Mesodermal cell (in vitro differentiated cells): Measurements from ENCODE around the gene PTGDR2.

Experiments
- H3K27ac ChIP-seq: 2 replicates; pipeline ENCODE4 v1.7.0; 2013; ENCODE audit warnings: mild to moderate bottlenecking, low read depth, low read length, moderate library complexity; ENCODE audit not compliant: severe bottlenecking
- H3K36me3 ChIP-seq: 2 replicates; pipeline ENCODE4 v1.7.1; 2013; ENCODE audit warnings: mild to moderate bottlenecking, low read length, moderate library complexity; ENCODE audit not compliant: control insufficient read depth, insufficient read depth
- H3K4me1 ChIP-seq: one replicate; pipeline ENCODE4 v1.7.1; 2013; ENCODE audit warnings: mild to moderate bottlenecking, low read length; ENCODE audit not compliant: insufficient read depth, control insufficient read depth, poor library complexity, severe bottlenecking
- H3K4me3 ChIP-seq: 2 replicates; pipeline ENCODE4 v1.7.0; 2013; ENCODE audit warnings: low read length, control low read depth, mild to moderate bottlenecking; ENCODE audit not compliant: insufficient read depth, poor library complexity, severe bottlenecking; ENCODE audit errors: extremely low read depth
- H3K9me3 ChIP-seq: 2 replicates; pipeline ENCODE4 v1.7.1; 2013; ENCODE audit warnings: mild to moderate bottlenecking, low read length, moderate library complexity; ENCODE audit not compliant: control insufficient read depth
- WGBS, 2 experiments: methylation state at CpG; one replicate each; pipeline ENCODE4 v1.1.5; 2013; ENCODE audit warnings: missing lambda C conversion rate in 2 of 2; ENCODE audit not compliant: insufficient coverage in 2 of 2; 5-methylcytosine and 5-hydroxymethylcytosine counted together

The PTGDR2 gene

DNA sequence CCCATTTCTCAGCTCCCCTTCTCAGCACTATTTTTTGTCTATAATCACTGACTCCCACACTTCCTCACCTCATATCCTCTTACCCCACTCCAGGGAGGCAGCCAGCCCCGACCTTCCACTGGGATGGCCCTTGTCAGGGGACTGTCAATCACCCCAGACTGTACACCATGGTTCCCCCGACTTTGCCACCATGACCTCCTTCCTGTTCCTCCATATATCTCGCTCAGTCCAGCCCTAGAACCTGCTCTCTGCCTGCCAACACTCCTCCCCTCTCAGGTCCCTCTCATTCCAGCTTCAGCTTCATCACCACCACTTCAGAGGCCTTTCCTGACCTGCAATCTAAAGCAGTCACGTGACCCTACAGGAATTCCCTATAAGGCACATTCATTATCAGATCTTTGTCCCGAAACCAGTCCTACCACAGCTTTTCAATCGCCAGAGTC is 34.1 kb upstream of the PTGDR2 start:
- peaks cover 26% of the 10 kb centered on the region for H3K36me3 ChIP-seq
- H3K9me3 ChIP-seq, result no peaks in the 10 kb centered on the region
- no peak overlapping the region for H3K4me3 ChIP-seq
- no peaks in the 10 kb centered on the region for H3K4me1 ChIP-seq
- H3K27ac ChIP-seq, result no peak overlapping the region
- 80 to 86% methylated on average over 4 to 6 of the region's 6 CpGs for WGBS, 2 experiments

DNA sequence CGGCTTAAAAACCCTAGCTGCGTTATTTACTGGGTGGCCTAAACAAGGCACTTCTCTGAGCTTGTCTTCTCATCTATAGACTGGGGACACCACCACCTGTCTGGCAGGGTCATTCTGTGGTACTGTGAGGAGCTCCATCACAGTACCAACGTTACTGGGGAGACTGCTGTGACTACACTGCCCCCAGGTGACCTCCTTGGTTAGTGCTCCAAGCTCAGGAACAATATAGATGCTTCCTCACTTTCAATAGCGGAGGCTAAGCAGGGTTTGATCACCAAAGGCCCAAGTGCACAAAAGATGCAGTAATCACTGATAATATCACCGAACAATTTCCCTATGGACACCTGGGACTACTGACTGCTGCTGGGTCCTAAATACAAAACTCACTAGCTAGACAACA is 31.8 kb upstream of the PTGDR2 start:
- H3K27ac ChIP-seq, result no peak overlapping the region
- 67 to 73% methylated on average over 4 to 5 of the region's 5 CpGs for WGBS, 2 experiments
- H3K4me3 ChIP-seq, result no peak overlapping the region
- no peaks in the 10 kb centered on the region for H3K4me1 ChIP-seq
- H3K9me3 ChIP-seq, result no peaks in the 10 kb centered on the region
- H3K36me3 ChIP-seq, result peaks cover 7% of the 10 kb centered on the region

DNA sequence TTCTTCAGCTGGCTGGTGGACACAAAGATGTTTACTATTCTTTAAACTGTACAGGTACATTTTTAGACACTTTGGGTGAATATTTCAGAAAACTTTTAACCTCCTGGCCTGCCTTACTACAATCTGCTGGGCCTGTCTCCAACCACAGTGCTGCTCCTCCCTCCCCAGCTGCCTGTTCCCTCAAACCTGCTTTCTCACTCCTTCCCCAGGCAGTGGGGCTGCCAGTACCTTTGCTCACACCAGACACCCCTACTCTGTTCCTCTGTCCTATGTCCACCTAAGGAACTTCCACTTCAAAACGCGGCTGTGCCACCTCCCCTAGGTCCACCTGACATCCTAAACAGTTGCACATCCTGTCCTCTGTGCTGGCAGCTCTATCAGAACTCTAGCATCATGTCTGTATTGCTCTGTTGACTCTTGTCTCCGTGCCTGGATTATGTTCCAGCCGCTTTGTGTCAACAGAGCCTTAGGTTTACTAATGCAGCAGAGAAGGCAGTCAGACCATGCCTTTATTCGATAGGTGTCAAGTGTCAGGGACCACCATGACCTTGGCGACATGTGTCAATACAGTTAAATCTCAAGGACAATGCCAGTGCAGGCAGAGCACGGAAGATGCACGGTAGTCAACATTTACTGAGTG is 25.0 kb upstream of the PTGDR2 start:
- peaks cover 13% of the 10 kb centered on the region for H3K36me3 ChIP-seq
- no peak overlapping the region for H3K4me3 ChIP-seq
- no peaks in the 10 kb centered on the region for H3K9me3 ChIP-seq
- H3K4me1 ChIP-seq, result no peaks in the 10 kb centered on the region
- no peak overlapping the region for H3K27ac ChIP-seq
- WGBS, 2 experiments, result 92 to 93% methylated on average over 6 to 7 of the region's 8 CpGs

DNA sequence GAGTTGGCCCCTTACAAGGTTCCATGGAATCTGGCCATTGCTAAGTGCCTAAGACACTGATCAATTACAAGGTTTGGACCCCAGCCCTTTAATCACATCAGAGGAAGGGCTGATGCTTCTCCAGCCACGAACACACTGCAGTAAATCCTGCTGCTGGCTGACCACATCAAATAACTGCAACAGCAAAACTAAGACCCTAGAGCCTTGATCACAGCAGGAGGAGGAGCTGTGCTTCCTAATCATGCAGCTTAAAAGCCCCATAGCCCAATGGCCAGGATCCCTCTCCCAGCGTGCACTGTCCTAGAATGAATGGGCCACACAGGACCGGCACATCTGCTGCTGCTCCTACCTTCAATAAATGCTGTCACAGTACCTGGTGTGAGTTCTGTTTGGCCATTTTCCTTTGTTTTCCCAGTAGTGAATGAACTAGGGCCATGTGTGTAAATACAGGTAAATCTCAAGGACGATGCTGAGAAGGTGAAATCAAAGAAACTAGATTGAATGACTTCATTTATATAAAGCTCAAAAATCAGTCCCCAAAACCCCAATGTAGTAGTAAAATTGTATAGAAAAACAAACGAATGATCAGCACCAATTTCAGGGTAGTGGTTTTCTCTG is 24.3 kb upstream of the PTGDR2 start:
- Histone ChIP-seq H3K36me3 (peaks cover 13% of the 10 kb centered on the region), H3K27ac (no peak overlapping the region), H3K9me3 (no peaks in the 10 kb centered on the region), H3K4me1 (no peaks in the 10 kb centered on the region), H3K4me3 (no peak overlapping the region)
- 87 to 93% methylated on average over 3 of the region's 5 CpGs for WGBS, 2 experiments

DNA sequence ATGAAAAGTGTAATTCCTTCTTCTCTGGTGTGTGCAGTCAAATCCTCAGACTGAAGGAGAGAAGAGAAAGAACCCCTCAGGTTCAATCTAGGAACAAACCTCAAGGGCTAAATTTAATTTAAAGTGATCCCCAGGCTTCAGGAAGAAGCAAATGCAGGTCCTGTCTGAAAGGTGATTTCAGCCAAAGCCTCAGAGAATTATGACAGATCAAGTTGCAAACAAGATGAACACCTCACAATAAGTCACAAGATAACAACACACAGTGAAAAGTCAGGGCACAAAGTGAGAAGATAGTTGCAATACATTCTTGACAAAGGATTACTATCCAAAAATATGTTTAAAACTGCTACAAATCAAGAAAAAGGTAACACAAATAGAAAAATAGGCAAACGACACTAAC is 23.4 kb upstream of the PTGDR2 start:
- Histone ChIP-seq H3K4me3 (no peak overlapping the region), H3K9me3 (no peaks in the 10 kb centered on the region), H3K27ac (no peak overlapping the region), H3K4me1 (no peaks in the 10 kb centered on the region), H3K36me3 (peaks cover 13% of the 10 kb centered on the region)
- no CpG with 5 or more reads among the region's 1 CpG for WGBS, 2 experiments

DNA sequence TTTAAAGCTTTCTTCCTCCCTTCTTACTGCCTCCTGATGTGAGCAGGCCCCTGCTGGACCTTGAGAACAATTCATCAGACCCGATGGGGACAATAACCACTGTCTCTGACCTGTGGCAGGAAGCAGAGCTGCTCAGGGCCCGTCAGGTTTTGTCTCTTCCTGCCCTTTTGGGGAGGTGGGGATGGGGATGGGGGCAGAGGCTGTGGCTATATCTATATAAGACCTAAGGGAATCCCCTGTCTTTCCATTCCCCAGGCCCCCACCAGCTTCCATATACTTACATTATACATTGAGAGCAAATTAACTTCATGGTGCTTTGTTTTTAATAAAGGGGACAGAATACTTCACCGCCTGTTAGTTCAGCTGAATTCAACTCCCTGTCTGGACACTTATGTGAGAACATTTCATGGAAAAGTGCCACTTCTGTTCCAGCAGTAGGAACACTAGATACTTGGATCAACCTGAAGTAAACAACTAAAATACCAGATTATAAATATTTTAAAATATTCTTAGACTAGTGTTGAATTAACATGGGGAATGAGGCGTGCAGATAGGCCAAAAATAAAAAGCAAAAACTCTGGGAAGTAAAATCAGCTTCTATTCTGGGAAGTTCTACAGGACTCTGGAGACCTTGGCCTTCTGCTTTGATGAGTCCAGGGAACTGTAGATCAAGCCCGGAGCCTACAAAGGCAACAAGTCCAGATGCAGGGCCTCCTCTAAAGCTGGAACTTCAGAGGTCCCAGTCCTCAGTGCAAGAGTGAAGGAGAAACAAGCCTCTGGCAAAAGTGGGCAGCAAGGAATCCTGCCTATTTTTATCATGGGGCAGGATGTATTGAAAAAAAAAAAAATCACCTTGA is 22.7 kb upstream of the PTGDR2 start:
- Histone ChIP-seq H3K27ac (no peak overlapping the region), H3K36me3 (peaks cover 13% of the 10 kb centered on the region), H3K4me1 (peaks cover 5% of the 10 kb centered on the region), H3K4me3 (no peak overlapping the region), H3K9me3 (no peaks in the 10 kb centered on the region)
- 81 to 96% methylated on average over 2 to 3 of the region's 5 CpGs for WGBS, 2 experiments

DNA sequence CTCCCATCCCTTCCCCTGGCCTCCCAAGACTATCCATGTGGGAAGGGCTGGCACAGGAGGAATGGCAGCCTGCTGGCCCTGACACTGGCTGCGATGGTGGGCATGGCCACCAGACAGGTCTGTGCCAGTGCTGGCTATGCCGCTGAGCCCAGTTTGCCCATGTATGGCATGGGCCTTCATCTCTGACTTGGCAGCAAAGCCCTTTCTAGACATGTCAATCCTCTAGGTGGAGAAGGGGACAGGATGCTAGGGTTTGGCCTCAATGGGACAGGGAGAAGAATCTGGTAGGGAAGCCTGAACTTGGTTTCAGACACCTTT is 20.4 kb upstream of the PTGDR2 start:
- Histone ChIP-seq H3K4me3 (no peak overlapping the region), H3K36me3 (peaks cover 13% of the 10 kb centered on the region), H3K27ac (no peak overlapping the region), H3K9me3 (no peaks in the 10 kb centered on the region), H3K4me1 (peaks cover 15% of the 10 kb centered on the region)
- WGBS, 2 experiments, result 93 to 96% methylated on average over 2 of the region's 2 CpGs

DNA sequence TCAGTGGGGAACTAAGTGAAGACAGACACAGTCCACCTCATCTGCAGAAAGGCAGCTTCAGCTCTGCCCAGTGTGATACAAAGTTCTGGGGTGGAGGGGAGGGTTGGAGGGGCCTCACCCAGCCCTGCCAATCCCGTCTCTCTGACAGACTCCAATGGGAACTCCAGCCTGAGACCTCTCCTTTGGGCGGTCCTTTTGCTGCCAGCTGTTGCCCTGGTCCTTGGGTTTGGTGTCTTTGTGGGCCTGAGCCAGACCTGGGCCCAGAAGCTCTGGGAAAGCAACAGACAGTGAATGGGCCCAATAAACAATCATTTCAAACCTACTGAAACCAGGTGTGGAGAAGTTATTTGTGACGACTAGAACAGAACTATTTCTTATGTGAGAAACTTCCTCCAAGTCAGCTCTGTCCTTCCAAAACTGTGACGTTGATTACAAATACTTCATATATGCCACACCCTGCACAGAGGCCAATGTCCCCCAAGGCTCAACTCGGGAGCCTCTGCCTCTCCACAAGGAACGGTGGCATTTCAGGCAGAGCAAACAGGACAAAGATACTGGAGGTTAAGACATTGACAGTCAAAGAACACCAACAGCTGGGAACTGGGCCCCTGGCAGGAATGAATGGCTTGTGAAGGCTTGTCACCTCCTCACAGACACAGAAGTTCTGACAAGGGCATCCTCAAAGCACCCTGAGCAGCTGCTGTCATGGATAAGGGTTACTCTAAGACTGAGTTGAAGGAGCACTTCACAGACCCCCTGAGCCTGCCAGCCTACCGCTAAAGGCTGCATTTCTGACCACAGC is 19.8 kb upstream of the PTGDR2 start:
- no peaks in the 10 kb centered on the region for H3K9me3 ChIP-seq
- peaks cover 13% of the 10 kb centered on the region for H3K36me3 ChIP-seq
- 88 to 90% methylated on average over 4 to 6 of the region's 7 CpGs for WGBS, 2 experiments
- peaks cover 15% of the 10 kb centered on the region for H3K4me1 ChIP-seq
- no peak overlapping the region for H3K27ac ChIP-seq
- H3K4me3 ChIP-seq, result no peak overlapping the region

DNA sequence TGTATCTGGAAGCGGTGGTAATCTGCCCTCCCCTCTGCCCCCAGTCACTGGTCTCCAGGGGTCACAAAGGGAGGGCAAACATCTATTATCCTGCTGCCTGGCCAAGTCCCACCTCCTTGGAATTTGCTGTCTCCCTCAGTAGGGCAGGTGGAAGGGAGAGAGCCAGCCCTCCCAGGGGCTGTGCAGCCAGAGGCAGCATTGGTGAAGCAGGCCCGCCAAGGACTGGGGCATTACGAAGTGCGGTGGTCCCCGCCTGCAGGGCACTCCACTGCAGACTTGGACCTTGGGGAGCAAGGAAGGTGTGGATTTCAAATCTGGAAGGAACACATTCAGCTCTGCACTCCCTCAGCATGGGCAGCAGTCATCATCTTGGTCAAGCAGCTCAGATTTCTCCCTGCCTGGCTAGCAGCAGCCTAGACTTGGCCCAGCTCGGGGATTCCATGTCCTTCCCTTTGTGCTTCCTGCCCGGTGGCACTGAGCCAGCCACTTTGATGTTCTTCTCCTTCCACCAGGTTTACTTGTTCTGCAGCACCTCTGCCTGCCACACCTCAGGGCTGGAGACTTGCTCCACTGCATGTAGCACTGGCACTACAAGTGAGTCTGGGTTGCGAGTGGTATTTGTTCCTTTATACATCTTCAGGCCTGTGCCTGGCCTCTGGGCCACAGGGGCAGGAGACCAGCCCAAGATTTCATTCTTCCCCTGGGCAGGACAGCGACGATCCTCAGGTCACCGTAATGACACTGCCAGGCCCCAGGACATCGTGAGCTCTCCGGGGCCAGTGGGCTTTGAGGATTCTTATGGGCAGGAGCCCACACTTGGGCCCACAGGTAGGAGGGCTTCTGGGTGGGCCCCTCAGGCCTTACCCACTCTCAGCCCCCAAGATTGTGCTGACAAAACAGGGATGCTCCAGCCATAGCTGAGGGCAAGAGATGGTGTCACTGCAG is 18.9 kb upstream of the PTGDR2 start:
- WGBS, 2 experiments, result 89 to 90% methylated on average over 13 of the region's 13 CpGs
- H3K9me3 ChIP-seq, result no peaks in the 10 kb centered on the region
- H3K27ac ChIP-seq, result no peak overlapping the region
- peaks cover 13% of the 10 kb centered on the region for H3K36me3 ChIP-seq
- H3K4me3 ChIP-seq, result no peak overlapping the region
- peaks cover 15% of the 10 kb centered on the region for H3K4me1 ChIP-seq

DNA sequence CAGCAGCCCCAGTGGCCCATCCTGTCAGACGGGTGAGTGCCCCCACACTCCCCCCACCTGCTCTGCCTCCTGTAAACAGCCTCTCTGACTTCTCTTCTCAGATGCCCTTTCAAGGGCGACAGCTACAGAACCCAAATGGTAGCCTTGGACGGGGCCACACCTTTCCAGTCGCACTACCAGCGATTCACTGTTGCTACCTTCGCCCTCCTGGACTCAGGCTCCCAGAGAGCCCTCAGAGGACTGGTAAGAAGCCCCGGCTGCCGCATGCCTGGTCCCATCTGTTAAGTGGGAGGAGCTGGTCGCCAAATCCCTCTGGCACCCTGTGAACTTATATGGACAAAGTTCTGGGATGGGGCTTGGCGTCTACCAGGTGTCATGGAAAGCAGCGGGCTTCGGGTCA is 17.8 kb upstream of the PTGDR2 start:
- no peaks in the 10 kb centered on the region for H3K9me3 ChIP-seq
- H3K27ac ChIP-seq, result no peak overlapping the region
- 86 to 87% methylated on average over 8 to 12 of the region's 12 CpGs for WGBS, 2 experiments
- H3K36me3 ChIP-seq, result peaks cover 5% of the 10 kb centered on the region
- H3K4me1 ChIP-seq, result peaks cover 15% of the 10 kb centered on the region
- H3K4me3 ChIP-seq, result no peak overlapping the region
